Cerebellar nuclear complex (tissue), 1 donor: ENCODE measurements around the gene VWA8.
"Not testable (repeated sequence)": the region's sequence is repeated elsewhere in the genome, so short reads cannot be mapped to it uniquely, and the experiment has no call there.

Experiments
- DNase-seq, 2 experiments: peaks; one replicate each; lab custom pipeline; 2025; lab: John Stamatoyannopoulos, UW

The VWA8 gene

GRCh38 chr13:41647699-41648313 lies 313.1 kb downstream of the VWA8 start:
- not testable (repeated sequence) for DNase-seq

GRCh38 chr13:41645331-41645730 lies 315.6 kb downstream of the VWA8 start:
- DNase-seq = no peak

- DNase-seq = no peak
Observed at GRCh38 chr13:41644742-41645141, 316.2 kb downstream of the VWA8 start.

- DNase-seq = no peak
Observed at GRCh38 chr13:41643507-41643906, 317.4 kb downstream of the VWA8 start.

- no peak for DNase-seq
Observed at GRCh38 chr13:41641961-41642360, 318.9 kb downstream of the VWA8 start.

GRCh38 chr13:41641429-41641828 lies 319.5 kb downstream of the VWA8 start:
- no peak for DNase-seq

- DNase-seq = no peak
Observed at GRCh38 chr13:41639955-41640780, 320.7 kb downstream of the VWA8 start.

- no peak for DNase-seq
Observed at GRCh38 chr13:41639237-41639904, 321.5 kb downstream of the VWA8 start.

GRCh38 chr13:41637586-41637985 lies 323.3 kb downstream of the VWA8 start:
- DNase-seq = no peak

- DNase-seq = not testable (repeated sequence)
Observed at GRCh38 chr13:41637032-41637431, 323.9 kb downstream of the VWA8 start.

GRCh38 chr13:41636590-41636989 lies 324.3 kb downstream of the VWA8 start:
- not testable (repeated sequence) for DNase-seq

GRCh38 chr13:41634407-41634806 lies 326.5 kb downstream of the VWA8 start:
- DNase-seq = no peak

GRCh38 chr13:41633776-41634175 lies 327.1 kb downstream of the VWA8 start:
- DNase-seq = no peak

GRCh38 chr13:41631296-41631965 lies 329.5 kb downstream of the VWA8 start:
- DNase-seq = no peak

- DNase-seq = no peak
Observed at GRCh38 chr13:41627425-41627824, 333.5 kb downstream of the VWA8 start.

GRCh38 chr13:41624041-41624440 lies 336.9 kb downstream of the VWA8 start:
- no peak for DNase-seq

- no peak for DNase-seq
Observed at GRCh38 chr13:41622432-41623429, 338.2 kb downstream of the VWA8 start.

GRCh38 chr13:41621716-41622431 lies 339.0 kb downstream of the VWA8 start:
- no peak for DNase-seq

- DNase-seq = not testable (repeated sequence)
Observed at GRCh38 chr13:41617633-41618032, 343.3 kb downstream of the VWA8 start.

- no peak for DNase-seq
Observed at GRCh38 chr13:41616151-41616550, 344.8 kb downstream of the VWA8 start.

- DNase-seq = no peak
Observed at GRCh38 chr13:41615528-41615855, 345.4 kb downstream of the VWA8 start.
